HEK293 (cell line): ENCODE results near the gene MYL2.
A peak's percentile ranks its signal among the peaks of the same experiment; 100 is the strongest.

Source experiments
- CTCF ChIA-PET: fragments of 350-600 bp; formaldehyde crosslinking; extraction: SDS; loops from one replicate; lab custom pipeline; 2021; ENCODE audit warnings: antibody characterized with exemption; lab: Yijun Ruan, JAX
- POLR2A ChIA-PET: fragments of 300-600 bp; formaldehyde crosslinking; extraction: SDS; loops from one replicate; lab custom pipeline; 2020; ENCODE audit warnings: antibody characterized with exemption, inconsistent platforms; lab: Yijun Ruan, JAX
- H3K27ac ChIP-seq: fragments of 200-500 bp; sonication (Bioruptor generic); 2 replicates; pipeline ENCODE4 v1.5.1; 2014; ENCODE audit warnings: low read depth, low read length, control low read depth, inconsistent platforms; ENCODE audit errors: extremely low read depth
- H3K36me3 ChIP-seq, 2 experiments: fragments of 200-500 bp in 1 of 2; sonication (Bioruptor generic) in 1 of 2; 1 replicate in 1 of 2; 2 replicates in 1 of 2; pipeline ENCODE4 v1.5.1; 2014 to 2017; ENCODE audit warnings: inconsistent platforms in 2 of 2, low read length in 2 of 2; ENCODE audit not compliant: control insufficient read depth in 2 of 2, insufficient read depth in 1 of 2
- H3K4me1 ChIP-seq: fragments of 200-500 bp; sonication (Bioruptor generic); 2 replicates; pipeline ENCODE4 v1.5.1; 2014; ENCODE audit warnings: mild to moderate bottlenecking, low read length, inconsistent platforms; ENCODE audit not compliant: control insufficient read depth, insufficient read depth
- H3K4me3 ChIP-seq: 2 replicates; pipeline ENCODE4 v1.5.1; 2011; ENCODE audit warnings: low read depth, mild to moderate bottlenecking, control low read depth, low read length, moderate library complexity
- H3K9me3 ChIP-seq: fragments of 200-500 bp; sonication (Bioruptor generic); 2 replicates; pipeline ENCODE4 v1.5.1; 2014; ENCODE audit warnings: low read depth, low read length, inconsistent platforms; ENCODE audit not compliant: control insufficient read depth, insufficient read depth
- EGR2 ChIP-seq: fragments of 450-650 bp; formaldehyde crosslinking; IDR thresholded peaks from 2 replicates; pipeline ENCODE4 v1.5.1; 2016; ENCODE audit warnings: low read depth, missing biosample characterization, missing genetic modification characterization
- FEZF1 ChIP-seq: fragments of 450-650 bp; formaldehyde crosslinking; IDR thresholded peaks from 2 replicates; pipeline ENCODE4 v1.5.1; 2016; ENCODE audit warnings: missing biosample characterization, missing genetic modification characterization
- GLIS1 ChIP-seq: fragments of 450-650 bp; formaldehyde crosslinking; IDR thresholded peaks from 2 replicates; pipeline ENCODE4 v1.5.1; 2016; ENCODE audit warnings: missing biosample characterization, missing genetic modification characterization
- KLF7 ChIP-seq: fragments of 450-650 bp; formaldehyde crosslinking; IDR thresholded peaks from 2 replicates; pipeline ENCODE4 v1.5.1; 2016; ENCODE audit warnings: missing biosample characterization, missing genetic modification characterization, borderline replicate concordance
- PRDM10 ChIP-seq: fragments of 450-650 bp; formaldehyde crosslinking; IDR thresholded peaks from 2 replicates; pipeline ENCODE4 v1.5.1; 2016; ENCODE audit warnings: missing biosample characterization, missing genetic modification characterization
- YY2 ChIP-seq: fragments of 450-650 bp; formaldehyde crosslinking; IDR thresholded peaks from 2 replicates; pipeline ENCODE4 v1.5.1; 2016; ENCODE audit warnings: missing biosample characterization, missing genetic modification characterization
- ZNF202 ChIP-seq: fragments of 450-650 bp; formaldehyde crosslinking; IDR thresholded peaks from 2 replicates; pipeline ENCODE4 v1.5.1; 2016; ENCODE audit warnings: missing biosample characterization, missing genetic modification characterization, borderline replicate concordance
- ZNF341 ChIP-seq: fragments of 450-650 bp; formaldehyde crosslinking; IDR thresholded peaks from 2 replicates; pipeline ENCODE4; 2016; ENCODE audit warnings: low read depth, missing biosample characterization, missing genetic modification characterization
- ZNF354C ChIP-seq: fragments of 450-650 bp; formaldehyde crosslinking; IDR thresholded peaks from 2 replicates; pipeline ENCODE4 v1.5.1; 2016; ENCODE audit warnings: missing biosample characterization, missing genetic modification characterization, low read depth, borderline replicate concordance
- ZNF362 ChIP-seq: fragments of 450-650 bp; formaldehyde crosslinking; IDR thresholded peaks from 2 replicates; pipeline ENCODE4 v1.5.1; 2016; ENCODE audit warnings: missing biosample characterization, missing genetic modification characterization
- ZNF366 ChIP-seq: fragments of 450-650 bp; formaldehyde crosslinking; conservative IDR thresholded peaks from 2 replicates; pipeline ENCODE4 v1.5.1; 2016; ENCODE audit warnings: missing biosample characterization, missing genetic modification characterization
- ZNF416 ChIP-seq: fragments of 450-650 bp; formaldehyde crosslinking; IDR thresholded peaks from 2 replicates; pipeline ENCODE4 v1.5.1; 2016; ENCODE audit warnings: missing biosample characterization, missing genetic modification characterization
- ZNF513 ChIP-seq: fragments of 450-650 bp; IDR thresholded peaks from 2 replicates; pipeline ENCODE4 v1.5.1; 2018; ENCODE audit warnings: missing biosample characterization, missing genetic modification characterization
- ZNF530 ChIP-seq: fragments of 450-650 bp; formaldehyde crosslinking; IDR thresholded peaks from 2 replicates; pipeline ENCODE4 v1.5.1; 2016; ENCODE audit warnings: low read depth, missing biosample characterization, missing genetic modification characterization
- ZNF561 ChIP-seq: fragments of 450-650 bp; IDR thresholded peaks from 2 replicates; pipeline ENCODE4 v1.5.1; 2018; ENCODE audit warnings: missing biosample characterization, missing genetic modification characterization, borderline replicate concordance
- ZNF660 ChIP-seq: fragments of 450-650 bp; IDR thresholded peaks from 2 replicates; pipeline ENCODE4 v1.5.1; 2018; ENCODE audit warnings: missing biosample characterization, mild to moderate bottlenecking, missing genetic modification characterization
- ZNF664 ChIP-seq: fragments of 450-650 bp; formaldehyde crosslinking; IDR thresholded peaks from 2 replicates; pipeline ENCODE4 v1.5.1; 2016; ENCODE audit warnings: missing biosample characterization, missing genetic modification characterization
- ZNF670 ChIP-seq: fragments of 450-650 bp; formaldehyde crosslinking; IDR thresholded peaks from 2 replicates; pipeline ENCODE4 v1.5.1; 2016; ENCODE audit warnings: missing biosample characterization, missing genetic modification characterization, low read depth
- ZNF707 ChIP-seq: fragments of 450-650 bp; formaldehyde crosslinking; IDR thresholded peaks from 2 replicates; pipeline ENCODE4 v1.5.1; 2016; ENCODE audit warnings: missing biosample characterization, missing genetic modification characterization
- ZNF777 ChIP-seq: fragments of 450-650 bp; formaldehyde crosslinking; IDR thresholded peaks from 2 replicates; pipeline ENCODE4 v1.5.1; 2017; ENCODE audit warnings: missing biosample characterization, missing genetic modification characterization, borderline replicate concordance
- ZXDB ChIP-seq: fragments of 450-650 bp; formaldehyde crosslinking; IDR thresholded peaks from 2 replicates; pipeline ENCODE4 v1.5.1; 2016; ENCODE audit warnings: missing biosample characterization, missing genetic modification characterization
- TF ChIP-seq, protein P1 (sequence below): fragments of 450-650 bp; formaldehyde crosslinking; IDR thresholded peaks from 2 replicates; pipeline ENCODE4 v1.5.1; 2017; ENCODE audit warnings: missing biosample characterization, mild to moderate bottlenecking, missing genetic modification characterization, moderate library complexity

Gene MYL2

DNA sequence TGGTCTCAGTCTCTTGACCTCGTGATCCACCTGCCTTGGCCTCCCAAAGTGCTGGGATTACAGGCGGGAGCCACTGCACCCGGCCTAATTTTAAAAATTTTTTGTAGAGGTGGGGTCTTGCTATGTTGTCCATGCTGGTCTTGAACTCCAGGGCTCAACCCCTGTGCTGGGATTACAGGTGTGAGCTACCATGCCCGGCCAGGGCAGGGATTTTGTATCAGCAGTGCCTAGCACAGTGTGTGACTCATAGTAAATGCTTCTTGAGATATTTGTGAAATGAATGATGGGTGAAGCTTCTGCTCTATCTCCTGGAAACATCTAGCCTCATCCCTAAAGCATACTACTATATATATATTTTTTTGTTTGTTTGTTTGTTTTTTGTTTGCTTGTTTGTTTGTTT is 37.1 kb downstream of the MYL2 start (continued):
- no peak for TF ChIP-seq ZNF660 (tag by site-specific recombination)
- TF ChIP-seq ZNF664 (tag by site-specific recombination): no peak

DNA sequence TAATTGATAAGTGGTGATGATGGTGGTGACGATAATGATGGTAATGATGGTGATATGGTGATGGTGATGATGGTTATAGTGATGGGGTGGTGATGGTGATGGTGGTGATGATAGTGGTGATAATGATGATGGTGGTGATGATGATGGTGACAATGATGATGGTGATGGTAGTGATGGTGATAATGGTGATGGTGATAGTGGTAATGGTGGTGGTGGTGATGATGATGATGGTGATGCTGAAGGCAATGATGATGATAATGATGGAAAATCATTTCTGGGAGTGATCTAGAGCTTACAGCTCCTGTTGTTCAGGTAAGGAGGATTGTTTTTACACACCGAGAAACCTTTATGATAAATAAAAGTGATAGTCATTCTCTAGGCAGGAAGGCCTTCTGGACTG is 39.7 kb downstream of the MYL2 start:
- no peaks in the 10 kb centered on the region for H3K4me1 ChIP-seq
- no peak overlapping the region for H3K27ac ChIP-seq
- no peak overlapping the region for H3K4me3 ChIP-seq
- H3K9me3 ChIP-seq: no peaks in the 10 kb centered on the region
- ChIA-PET CTCF (no interaction called here), POLR2A (no interaction called here)
- H3K36me3 ChIP-seq: no peaks in the 10 kb centered on the region
- TF ChIP-seq ZNF513 (tag by site-specific recombination) (peak; percentile 89), ZNF670 (no peak), PRDM10 (tag by site-specific recombination) (no peak)

DNA sequence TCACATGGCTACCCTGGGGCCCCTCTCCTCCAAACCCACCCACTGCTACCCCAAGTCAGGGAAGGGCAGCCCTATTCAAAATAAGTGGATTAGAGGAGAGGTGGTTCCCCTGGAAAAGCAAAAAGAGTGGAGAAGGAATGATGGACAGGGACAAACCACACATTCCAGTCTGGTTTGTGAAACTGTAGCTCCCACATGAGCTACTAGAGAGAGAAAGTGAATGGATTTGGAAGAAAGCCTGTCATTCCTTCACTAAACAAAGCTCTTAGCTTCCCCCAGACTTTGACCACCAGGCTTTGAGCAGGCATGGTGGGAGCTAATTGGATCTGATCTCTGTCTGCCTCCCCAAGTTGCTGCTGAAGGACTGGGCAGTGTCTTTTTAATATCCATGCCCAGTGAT is 45.6 kb downstream of the MYL2 start:
- Histone ChIP-seq H3K9me3 (no peaks in the 10 kb centered on the region), H3K4me3 (no peak overlapping the region), H3K36me3 (no peaks in the 10 kb centered on the region), H3K4me1 (no peaks in the 10 kb centered on the region), H3K27ac (no peak overlapping the region)
- POLR2A ChIA-PET: no interaction called here
- TF ChIP-seq ZNF341 (tag by site-specific recombination) (no peak), ZNF202 (tag by site-specific recombination) (no peak), ZNF362 (tag by site-specific recombination) (no peak), ZNF530 (tag by site-specific recombination) (no peak), FEZF1 (tag by site-specific recombination) (no peak), YY2 (tag by site-specific recombination) (no peak), GLIS1 (no peak), ZNF416 (tag by site-specific recombination) (no peak), ZNF561 (no peak), ZNF354C (no peak), ZNF707 (no peak), EGR2 (tag by site-specific recombination) (no peak), ZXDB (tag by site-specific recombination) (no peak), ZNF366 (tag by site-specific recombination) (no peak), ZNF777 (tag by site-specific recombination) (no peak), KLF7 (no peak)
- TF ChIP-seq, protein P1, sequence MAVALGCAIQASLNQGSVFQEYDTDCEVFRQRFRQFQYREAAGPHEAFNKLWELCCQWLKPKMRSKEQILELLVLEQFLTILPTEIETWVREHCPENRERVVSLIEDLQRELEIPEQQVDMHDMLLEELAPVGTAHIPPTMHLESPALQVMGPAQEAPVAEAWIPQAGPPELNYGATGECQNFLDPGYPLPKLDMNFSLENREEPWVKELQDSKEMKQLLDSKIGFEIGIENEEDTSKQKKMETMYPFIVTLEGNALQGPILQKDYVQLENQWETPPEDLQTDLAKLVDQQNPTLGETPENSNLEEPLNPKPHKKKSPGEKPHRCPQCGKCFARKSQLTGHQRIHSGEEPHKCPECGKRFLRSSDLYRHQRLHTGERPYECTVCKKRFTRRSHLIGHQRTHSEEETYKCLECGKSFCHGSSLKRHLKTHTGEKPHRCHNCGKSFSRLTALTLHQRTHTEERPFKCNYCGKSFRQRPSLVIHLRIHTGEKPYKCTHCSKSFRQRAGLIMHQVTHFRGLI (tag by site-specific recombination): no peak
- CTCF ChIA-PET: interaction anchor here (0.7 to 1.6 kb wide), 2 partner anchors 13 to 211 kb away, joined by 3 to 5 read pairs; no protein-coding TSS in a partner anchor
